T-cell (primary cell): ENCODE results near the gene GNAO1. TPM values are rescaled to one million over a fixed set of nuclear protein-coding genes. Genes with fewer than 3 reads are reported as not detected.

Experiments used
- ATAC-seq, 4 experiments: fragments of 200-7000 bp in 3 of 4; fragments of 150-1000 bp in 1 of 4; cut with Tn5 transposase; replicated peaks in 1 of 4; 1 replicate in 3 of 4; 2 replicates in 1 of 4; pipeline ENCODE4 v1.10.0; 2021; ENCODE audit warnings: moderate library complexity in 3 of 4, mild to moderate bottlenecking in 2 of 4, moderate number of reproducible peaks in 1 of 4
- CTCF ChIA-PET, 2 donors: fragments of 300-600 bp; sonication (Branson Sonifier 250); formaldehyde crosslinking; loops; one replicate each; lab custom pipeline; 2022; ENCODE audit warnings: antibody characterized with exemption in 2 of 2; lab: Charles Lee
- POLR2A ChIA-PET, 2 donors: fragments of 300-600 bp; sonication (Branson Sonifier 250); formaldehyde crosslinking; loops; one replicate each; lab custom pipeline; 2022; ENCODE audit warnings: antibody characterized with exemption in 2 of 2; lab: Charles Lee
- DNase-seq, 35 experiments: peaks; one replicate each; pipeline versions ENCODE4 v3.0.0 to v3.0.0-alpha.2; 2013 to 2023
- H3K27ac ChIP-seq: one replicate; pipeline ENCODE4 v1.5.1; 2013; ENCODE audit warnings: low read length
- H3K27me3 ChIP-seq, 2 experiments: replicated peaks in 1 of 2; 1 replicate in 1 of 2; 2 replicates in 1 of 2; pipeline versions ENCODE4 v1.6.1 to v1.7.0; 2013; ENCODE audit warnings: low read length in 1 of 2, mixed read lengths in 1 of 2; ENCODE audit not compliant: control insufficient read depth in 2 of 2, insufficient read depth in 2 of 2; ENCODE audit errors: extremely low read depth in 1 of 2
- H3K36me3 ChIP-seq, 2 donors: 1 replicate in 1 of 2; 2 replicates in 1 of 2; pipeline versions ENCODE4 v1.6.1 to v1.7.0; 2013; ENCODE audit warnings: low read length in 1 of 2; ENCODE audit not compliant: control insufficient read depth in 2 of 2, insufficient read depth in 1 of 2; ENCODE audit errors: extremely low read depth in 1 of 2
- H3K4me1 ChIP-seq, 2 experiments: 1 replicate in 1 of 2; 2 replicates in 1 of 2; pipeline versions ENCODE4 v1.6.1 to v1.7.0; 2013; ENCODE audit warnings: low read length in 2 of 2, mixed read lengths in 1 of 2; ENCODE audit not compliant: insufficient read depth in 2 of 2, control insufficient read depth in 1 of 2; ENCODE audit errors: extremely low read depth in 1 of 2
- H3K4me3 ChIP-seq, 2 donors: 1 replicate in 1 of 2; 2 replicates in 1 of 2; pipeline versions ENCODE4 v1.5.1 to v1.7.0; 2013; ENCODE audit warnings: mild to moderate bottlenecking in 2 of 2, low read length in 1 of 2, moderate library complexity in 1 of 2; ENCODE audit not compliant: control insufficient read depth in 1 of 2; ENCODE audit errors: extremely low read depth in 1 of 2
- H3K9me3 ChIP-seq: 2 replicates; pipeline ENCODE4 v1.7.0; 2013
- H3K27ac Mint-ChIP-seq, 2 donors: one replicate each; pipeline ENCODE4 v1.8.0; 2020 to 2021; ENCODE audit warnings: mild to moderate bottlenecking in 2 of 2, mixed read lengths in 2 of 2
- H3K27me3 Mint-ChIP-seq, 2 donors: one replicate each; pipeline ENCODE4 v1.8.0; 2021 to 2022; ENCODE audit warnings: mixed read lengths in 2 of 2
- H3K36me3 Mint-ChIP-seq: one replicate; pipeline ENCODE4 v1.8.0; 2021; ENCODE audit warnings: mixed read lengths
- H3K4me1 Mint-ChIP-seq, 3 donors: one replicate each; pipeline ENCODE4 v1.8.0; 2020 to 2022; ENCODE audit warnings: mixed read lengths in 3 of 3, mild to moderate bottlenecking in 1 of 3
- H3K4me3 Mint-ChIP-seq, 3 donors: one replicate each; pipeline ENCODE4 v1.8.0; 2020 to 2022; ENCODE audit warnings: mild to moderate bottlenecking in 3 of 3, mixed read lengths in 3 of 3, moderate library complexity in 3 of 3
- H3K9me3 Mint-ChIP-seq, 3 donors: one replicate each; pipeline ENCODE4 v1.8.0; 2020 to 2022; ENCODE audit warnings: mixed read lengths in 3 of 3
- WGBS: methylation state at CpG from one replicate; pipeline ENCODE4 v1.1.5; 2013; ENCODE audit warnings: missing lambda C conversion rate; ENCODE audit not compliant: insufficient coverage; 5-methylcytosine and 5-hydroxymethylcytosine counted together
- total RNA-seq, 35 experiments: library from RNA in 6 of 35; stranded (reverse) in 6 of 35; fragments of 120-200 nt in 1 of 35; gene quantifications; one replicate each; pipeline versions ENCODE4 v1.2.1 to v1.2.4 and lab custom pipeline; 2013 to 2026

The GNAO1 gene
- total RNA-seq, 5 donors from 2014 or later (not counting 1 experiment from before 2014, with no cell fraction given): 3.9 to 14.2 (median 12.6) TPM

DNA sequence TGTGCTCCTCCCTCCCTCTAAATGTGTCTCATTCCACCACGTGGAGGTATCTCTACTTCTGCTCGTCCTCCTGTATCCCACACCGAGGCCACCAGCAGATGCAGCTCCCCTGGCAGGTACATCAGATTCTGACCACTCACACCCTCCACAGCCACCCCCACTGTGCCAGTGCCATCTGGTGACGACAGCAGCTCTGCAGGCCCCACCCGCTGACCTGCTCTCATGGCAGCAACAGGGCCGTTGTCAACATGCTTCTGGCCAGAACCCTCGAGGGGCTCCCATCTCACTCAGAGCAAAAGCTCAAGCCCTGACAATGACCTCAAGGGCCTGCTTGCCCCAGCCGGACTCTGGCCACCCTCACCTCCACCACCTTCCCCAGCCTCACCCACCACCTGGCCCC lies 140.6 kb downstream of the GNAO1 start:
- no peaks in the 10 kb centered on the region for H3K27me3 ChIP-seq
- no peak overlapping the region for H3K27ac Mint-ChIP-seq
- POLR2A ChIA-PET: interaction anchor here in 1 of 2 donors (0.6 kb wide), 1 partner anchor 250 kb away, joined by 3 read pairs; no protein-coding TSS in a partner anchor
- no peaks in the 10 kb centered on the region for H3K4me1 Mint-ChIP-seq
- no peaks in the 10 kb centered on the region for H3K4me1 ChIP-seq
- no peaks in the 10 kb centered on the region for H3K36me3 ChIP-seq
- no peak overlapping the region for H3K27ac ChIP-seq
- H3K27me3 Mint-ChIP-seq: no peaks in the 10 kb centered on the region
- no peaks in the 10 kb centered on the region for H3K9me3 ChIP-seq
- H3K4me3 ChIP-seq: no peak overlapping the region
- H3K36me3 Mint-ChIP-seq: no peaks in the 10 kb centered on the region
- CTCF ChIA-PET: no interaction called here
- DNase-seq (no peak), ATAC-seq (no peak)
- H3K9me3 Mint-ChIP-seq: no peaks in the 10 kb centered on the region
- 87% methylated on average over 8 of the region's 8 CpGs for WGBS
- H3K4me3 Mint-ChIP-seq: no peak overlapping the region

- Histone ChIP-seq H3K27ac (no peak overlapping the region), H3K4me1 (no peaks in the 10 kb centered on the region), H3K36me3 (no peaks in the 10 kb centered on the region), H3K27me3 (no peaks in the 10 kb centered on the region), H3K9me3 (no peaks in the 10 kb centered on the region), H3K4me3 (no peak overlapping the region)
- Mint-ChIP-seq H3K9me3 (no peaks in the 10 kb centered on the region), H3K4me3 (no peak overlapping the region), H3K27ac (no peak overlapping the region), H3K27me3 (no peaks in the 10 kb centered on the region), H3K36me3 (no peaks in the 10 kb centered on the region), H3K4me1 (no peaks in the 10 kb centered on the region)
- WGBS: 83% methylated on average over 11 of the region's 16 CpGs
- no peak for ATAC-seq
- POLR2A ChIA-PET: no interaction called here
- no peak for DNase-seq
- CTCF ChIA-PET: no interaction called here
Measured at GRCh38 chr16:56332464-56333079, 141.3 kb downstream of the GNAO1 start.

GRCh38 chr16:56334761-56335160 lies 143.5 kb downstream of the GNAO1 start:
- Histone ChIP-seq H3K4me3 (no peak overlapping the region), H3K4me1 (no peaks in the 10 kb centered on the region), H3K36me3 (no peaks in the 10 kb centered on the region), H3K9me3 (no peaks in the 10 kb centered on the region), H3K27ac (no peak overlapping the region), H3K27me3 (no peaks in the 10 kb centered on the region)
- no peak for DNase-seq
- no peaks in the 10 kb centered on the region for H3K9me3 Mint-ChIP-seq
- no peaks in the 10 kb centered on the region for H3K27me3 Mint-ChIP-seq
- H3K36me3 Mint-ChIP-seq: no peaks in the 10 kb centered on the region
- 85% methylated on average over 9 of the region's 9 CpGs for WGBS
- no peak overlapping the region for H3K27ac Mint-ChIP-seq
- no peaks in the 10 kb centered on the region for H3K4me1 Mint-ChIP-seq
- ATAC-seq: no peak
- ChIA-PET CTCF (no interaction called here), POLR2A (no interaction called here)
- H3K4me3 Mint-ChIP-seq: no peak overlapping the region

- no peaks in the 10 kb centered on the region for H3K27me3 Mint-ChIP-seq
- no peaks in the 10 kb centered on the region for H3K36me3 Mint-ChIP-seq
- DNase-seq (no peak), ATAC-seq (no peak)
- no peak overlapping the region for H3K4me3 ChIP-seq
- no peak overlapping the region for H3K4me3 Mint-ChIP-seq
- no peaks in the 10 kb centered on the region for H3K9me3 ChIP-seq
- H3K27ac ChIP-seq: no peak overlapping the region
- no peaks in the 10 kb centered on the region for H3K9me3 Mint-ChIP-seq
- ChIA-PET CTCF (no interaction called here), POLR2A (no interaction called here)
- no peak overlapping the region for H3K27ac Mint-ChIP-seq
- no peaks in the 10 kb centered on the region for H3K27me3 ChIP-seq
- no peaks in the 10 kb centered on the region for H3K4me1 ChIP-seq
- no peaks in the 10 kb centered on the region for H3K4me1 Mint-ChIP-seq
- H3K36me3 ChIP-seq: no peaks in the 10 kb centered on the region
- 82% methylated on average over 5 of the region's 8 CpGs for WGBS
Measured at GRCh38 chr16:56336071-56336688, 144.9 kb downstream of the GNAO1 start.

DNA sequence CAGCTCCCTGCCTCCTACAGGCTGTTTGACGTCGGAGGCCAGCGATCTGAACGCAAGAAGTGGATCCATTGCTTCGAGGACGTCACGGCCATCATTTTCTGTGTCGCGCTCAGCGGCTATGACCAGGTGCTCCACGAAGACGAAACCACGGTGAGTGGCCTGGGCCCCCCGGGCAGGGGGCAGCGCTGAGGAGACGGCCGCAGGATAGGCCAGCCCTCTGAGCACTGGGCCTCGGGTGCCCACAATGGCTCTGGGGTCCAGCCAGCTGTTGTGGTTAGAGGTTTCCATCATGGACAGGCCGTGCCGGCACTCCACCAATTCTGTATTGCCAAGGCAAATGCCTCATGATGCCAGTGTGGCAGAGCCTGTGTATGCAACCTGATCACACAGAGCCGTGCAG lies 145.4 kb downstream of the GNAO1 start:
- Mint-ChIP-seq H3K4me3 (no peak overlapping the region), H3K36me3 (no peaks in the 10 kb centered on the region), H3K9me3 (no peaks in the 10 kb centered on the region), H3K4me1 (no peaks in the 10 kb centered on the region), H3K27me3 (no peaks in the 10 kb centered on the region), H3K27ac (no peak overlapping the region)
- ChIA-PET CTCF (no interaction called here), POLR2A (no interaction called here)
- no peak overlapping the region for H3K27ac ChIP-seq
- WGBS: 91% methylated on average over 21 of the region's 21 CpGs
- no peaks in the 10 kb centered on the region for H3K27me3 ChIP-seq
- no peak for DNase-seq
- no peaks in the 10 kb centered on the region for H3K9me3 ChIP-seq
- H3K36me3 ChIP-seq: no peaks in the 10 kb centered on the region
- no peaks in the 10 kb centered on the region for H3K4me1 ChIP-seq
- no peak overlapping the region for H3K4me3 ChIP-seq
- ATAC-seq: no peak

- Mint-ChIP-seq H3K4me3 (no peak overlapping the region), H3K36me3 (no peaks in the 10 kb centered on the region), H3K9me3 (no peaks in the 10 kb centered on the region), H3K27ac (no peak overlapping the region), H3K4me1 (no peaks in the 10 kb centered on the region), H3K27me3 (no peaks in the 10 kb centered on the region)
- DNase-seq (no peak), ATAC-seq (no peak)
- H3K27ac ChIP-seq: no peak overlapping the region
- H3K4me1 ChIP-seq: no peaks in the 10 kb centered on the region
- POLR2A ChIA-PET: no interaction called here
- CTCF ChIA-PET: no interaction called here
- H3K27me3 ChIP-seq: no peaks in the 10 kb centered on the region
- 91% methylated on average over 10 of the region's 11 CpGs for WGBS
- H3K4me3 ChIP-seq: no peak overlapping the region
- no peaks in the 10 kb centered on the region for H3K9me3 ChIP-seq
- H3K36me3 ChIP-seq: no peaks in the 10 kb centered on the region
Measured at GRCh38 chr16:56337131-56337857, 146.0 kb downstream of the GNAO1 start.
